H9 (cell line): ENCODE measurements around the gene ZNF764. TPM values are rescaled to one million over a fixed set of nuclear protein-coding genes. Genes with fewer than 3 reads are reported as not detected.

ENCODE experiments used
- DNase-seq: peaks from one replicate; pipeline ENCODE4 v3.0.0-alpha.2; 2017
- H2AFZ ChIP-seq: one replicate; pipeline ENCODE4 v1.6.1; 2013; ENCODE audit warnings: mild to moderate bottlenecking, low read length, control low read depth, moderate library complexity
- H2AK5ac ChIP-seq: 2 replicates; pipeline ENCODE4 v1.6.1; 2013; ENCODE audit warnings: low read length, control low read depth, mixed read lengths; ENCODE audit not compliant: insufficient read length
- H2BK120ac ChIP-seq: one replicate; pipeline ENCODE4 v1.6.1; 2013; ENCODE audit warnings: low read depth, mild to moderate bottlenecking, low read length, control low read depth, inconsistent platforms; ENCODE audit not compliant: poor library complexity, severe bottlenecking
- H2BK12ac ChIP-seq: 2 replicates; pipeline ENCODE4 v1.6.1; 2013; ENCODE audit warnings: low read length, control low read depth, mixed read lengths, low read depth; ENCODE audit not compliant: insufficient read length
- H2BK15ac ChIP-seq: 2 replicates; pipeline ENCODE4 v1.6.1; 2013; ENCODE audit warnings: low read depth, low read length, control low read depth
- H2BK20ac ChIP-seq: one replicate; pipeline ENCODE4 v1.6.1; 2013; ENCODE audit warnings: low read depth, mild to moderate bottlenecking, low read length, control low read depth, inconsistent platforms; ENCODE audit not compliant: poor library complexity, severe bottlenecking
- H2BK5ac ChIP-seq: 2 replicates; pipeline ENCODE4 v1.6.1; 2013; ENCODE audit warnings: low read length, control low read depth, mixed read lengths; ENCODE audit not compliant: insufficient read length
- H3K14ac ChIP-seq: 2 replicates; pipeline ENCODE4 v1.6.1; 2013; ENCODE audit warnings: low read length, control low read depth; ENCODE audit not compliant: insufficient read depth
- H3K18ac ChIP-seq: 2 replicates; pipeline ENCODE4 v1.6.1; 2013; ENCODE audit warnings: low read depth, mild to moderate bottlenecking, mixed read lengths, low read length, control low read depth; ENCODE audit not compliant: insufficient read length
- H3K23ac ChIP-seq: 2 replicates; pipeline ENCODE4 v1.6.1; 2013; ENCODE audit warnings: low read length, control low read depth, mixed read lengths, low read depth; ENCODE audit not compliant: insufficient read length
- H3K23me2 ChIP-seq: 2 replicates; pipeline ENCODE4 v1.6.1; 2013; ENCODE audit warnings: low read depth, mild to moderate bottlenecking, mixed read lengths, low read length, control low read depth; ENCODE audit not compliant: insufficient read length, poor library complexity, severe bottlenecking
- H3K27ac ChIP-seq: 2 replicates; pipeline ENCODE4 v1.5.1; 2013; ENCODE audit warnings: low read length, control low read depth, mixed read lengths, low read depth; ENCODE audit not compliant: insufficient read length
- H3K27me3 ChIP-seq: 2 replicates; pipeline ENCODE4 v1.6.1; 2013; ENCODE audit warnings: low read length, control low read depth, inconsistent platforms; ENCODE audit not compliant: insufficient read depth
- H3K4ac ChIP-seq: 2 replicates; pipeline ENCODE4 v1.6.1; 2013; ENCODE audit warnings: low read depth, mild to moderate bottlenecking, control low read depth, inconsistent platforms, low read length, moderate library complexity
- H3K4me1 ChIP-seq: 2 replicates; pipeline ENCODE4 v1.6.1; 2013; ENCODE audit warnings: low read length, control low read depth, inconsistent platforms; ENCODE audit not compliant: insufficient read depth
- H3K4me2 ChIP-seq: 2 replicates; pipeline ENCODE4 v1.6.1; 2013; ENCODE audit warnings: low read length, control low read depth, mixed read lengths; ENCODE audit not compliant: insufficient read length, insufficient read depth
- H3K56ac ChIP-seq: 2 replicates; pipeline ENCODE4 v1.6.1; 2013; ENCODE audit warnings: low read depth, mild to moderate bottlenecking, mixed read lengths, low read length, control low read depth; ENCODE audit not compliant: insufficient read length
- H3K79me1 ChIP-seq: 2 replicates; pipeline ENCODE4 v1.6.1; 2013; ENCODE audit warnings: low read depth, mild to moderate bottlenecking, moderate library complexity, low read length, control low read depth, inconsistent platforms; ENCODE audit not compliant: insufficient read depth, poor library complexity, severe bottlenecking
- H3K79me2 ChIP-seq: 2 replicates; pipeline ENCODE4 v1.6.1; 2013; ENCODE audit warnings: low read length, control low read depth, inconsistent platforms; ENCODE audit not compliant: insufficient read depth
- H3K9ac ChIP-seq: 2 replicates; pipeline ENCODE4 v1.6.1; 2013; ENCODE audit warnings: low read length, control low read depth, mixed read lengths; ENCODE audit not compliant: insufficient read length; ENCODE audit errors: extremely low read depth
- H3K9me3 ChIP-seq: one replicate; pipeline ENCODE4 v1.6.1; 2013; ENCODE audit warnings: low read depth, low read length, inconsistent platforms; ENCODE audit not compliant: control insufficient read depth
- H3T11ph ChIP-seq: one replicate; pipeline ENCODE4 v1.6.1; 2013; ENCODE audit warnings: mild to moderate bottlenecking, low read length, control low read depth, inconsistent platforms
- H4K20me1 ChIP-seq: one replicate; pipeline ENCODE4 v1.6.1; 2013; ENCODE audit not compliant: control insufficient read depth, insufficient read length, insufficient read depth
- H4K5ac ChIP-seq: 2 replicates; pipeline ENCODE4 v1.6.1; 2013; ENCODE audit warnings: low read depth, mild to moderate bottlenecking, mixed read lengths, low read length, control low read depth; ENCODE audit not compliant: insufficient read length
- H4K8ac ChIP-seq: replicated peaks from 2 replicates; pipeline ENCODE4 v1.6.1; 2013; ENCODE audit warnings: low read length, control low read depth, mixed read lengths, low read depth; ENCODE audit not compliant: insufficient read length
- H4K91ac ChIP-seq: 2 replicates; pipeline ENCODE4 v1.6.1; 2013; ENCODE audit warnings: low read depth, mild to moderate bottlenecking, moderate library complexity, mixed read lengths, low read length, control low read depth; ENCODE audit not compliant: insufficient read length
- H3K27ac Mint-ChIP-seq, 3 experiments: 2 replicates in 2 of 3; 3 replicates in 1 of 3; pipeline ENCODE4 v1.8.0; 2020 to 2021; ENCODE audit warnings: mixed read lengths in 3 of 3, mild to moderate bottlenecking in 1 of 3, moderate library complexity in 1 of 3
- H3K27me3 Mint-ChIP-seq: 2 replicates; pipeline ENCODE4 v1.8.0; 2021; ENCODE audit warnings: low read depth, mild to moderate bottlenecking, moderate library complexity, mixed read lengths
- H3K36me3 Mint-ChIP-seq, 3 experiments: 2 replicates in 2 of 3; 3 replicates in 1 of 3; pipeline ENCODE4 v1.8.0; 2020 to 2021; ENCODE audit warnings: low read depth in 3 of 3, mixed read lengths in 3 of 3; ENCODE audit not compliant: insufficient read depth in 1 of 3
- H3K4me1 Mint-ChIP-seq, 2 experiments: 2 replicates each; pipeline ENCODE4 v1.8.0; 2020; ENCODE audit warnings: mixed read lengths in 2 of 2
- H3K4me3 Mint-ChIP-seq, 2 experiments: 2 replicates in 1 of 2; 3 replicates in 1 of 2; pipeline ENCODE4 v1.8.0; 2020 to 2021; ENCODE audit warnings: mild to moderate bottlenecking in 2 of 2, mixed read lengths in 2 of 2, moderate library complexity in 1 of 2
- H3K9me3 Mint-ChIP-seq, 2 experiments: 2 replicates in 1 of 2; 3 replicates in 1 of 2; pipeline ENCODE4 v1.8.0; 2020; ENCODE audit warnings: mild to moderate bottlenecking in 2 of 2, mixed read lengths in 2 of 2, moderate library complexity in 1 of 2
- CTCF ChIP-seq: fragments of 200-600 bp; sonication (generic); conservative IDR thresholded peaks from 3 replicates; pipeline ENCODE4 v1.8.0; 2021; ENCODE audit warnings: antibody characterized with exemption, mild to moderate bottlenecking
- WGBS: extraction: QIAGEN DNeasy Blood & Tissue Kit; methylation state at CpG from one replicate; pipeline ENCODE4 v1.1.7; 2013; ENCODE audit warnings: missing lambda C conversion rate, low lambda C conversion rate, mixed read lengths; ENCODE audit not compliant: insufficient read length; ENCODE audit errors: extremely low coverage; 5-methylcytosine and 5-hydroxymethylcytosine counted together
- total RNA-seq: library from RNA; stranded (reverse); gene quantifications from 2 replicates; pipeline ENCODE4 v1.2.1, GENCODE V29; 2021

ZNF764 gene
- total RNA-seq, 1 experiment from 2014 or later, result 11.4 TPM

GRCh38 chr16:30565526-30565925, 7.4 kb upstream of the ZNF764 start:
- no peaks in the 10 kb centered on the region for H3K36me3 Mint-ChIP-seq
- H3K9ac ChIP-seq, result no peak overlapping the region
- no peaks in the 10 kb centered on the region for H3K9me3 Mint-ChIP-seq
- H3K27ac ChIP-seq, result no peak overlapping the region
- no peak overlapping the region for H3K4ac ChIP-seq
- H2BK12ac ChIP-seq, result no peak overlapping the region
- no peak overlapping the region for H3K4me3 Mint-ChIP-seq
- WGBS, result no CpG with 5 or more reads among the region's 7 CpGs
- no peaks in the 10 kb centered on the region for H3K27me3 ChIP-seq
- no peak overlapping the region for H3T11ph ChIP-seq
- no peak overlapping the region for H4K91ac ChIP-seq
- TF ChIP-seq CTCF, result no peak
- H3K27ac Mint-ChIP-seq, result no peak overlapping the region
- no peak overlapping the region for H3K56ac ChIP-seq
- no peak overlapping the region for H2BK15ac ChIP-seq
- no peak overlapping the region for H2BK20ac ChIP-seq
- H3K9me3 ChIP-seq, result no peaks in the 10 kb centered on the region
- H2BK120ac ChIP-seq, result no peak overlapping the region
- H3K27me3 Mint-ChIP-seq, result peaks cover 9% of the 10 kb centered on the region
- H3K79me1 ChIP-seq, result no peaks in the 10 kb centered on the region
- H2AFZ ChIP-seq, result no peak overlapping the region
- no peak overlapping the region for H3K4me2 ChIP-seq
- H3K4me1 Mint-ChIP-seq, result peaks cover 5 to 19% of the 10 kb centered on the region in 2 experiments
- H3K79me2 ChIP-seq, result no peaks in the 10 kb centered on the region
- H4K20me1 ChIP-seq, result no peaks in the 10 kb centered on the region
- H3K14ac ChIP-seq, result no peak overlapping the region
- no peak overlapping the region for H4K8ac ChIP-seq
- DNase-seq, result no peak
- H2BK5ac ChIP-seq, result no peak overlapping the region
- no peak overlapping the region for H2AK5ac ChIP-seq
- peaks cover 4% of the 10 kb centered on the region for H3K23me2 ChIP-seq
- H3K18ac ChIP-seq, result no peak overlapping the region
- H4K5ac ChIP-seq, result no peak overlapping the region
- H3K4me1 ChIP-seq, result no peaks in the 10 kb centered on the region; the same call in 1 of the 2 replicates
- no peak overlapping the region for H3K23ac ChIP-seq
